NCI-H774 (cell line): Measurements from ENCODE around the gene FCRLB.
"Not testable (repeated sequence)": the region's sequence is repeated elsewhere in the genome, so short reads cannot be mapped to it uniquely, and the experiment has no call there.

Experiments
- DNase-seq: peaks from one replicate; lab custom pipeline; 2025; lab: John Stamatoyannopoulos, UW

The FCRLB gene

GRCh38 chr1:161719325-161719611 lies 2.1 kb upstream of the FCRLB start:
- DNase-seq: no peak

- DNase-seq: no peak
Measured at GRCh38 chr1:161720422-161720821, 922 bp upstream of the FCRLB start.

- no peak for DNase-seq
Measured at GRCh38 chr1:161721738-161722343, 497 bp downstream of the FCRLB start.

- DNase-seq: no peak
Measured at GRCh38 chr1:161722406-161722805, 1.1 kb downstream of the FCRLB start.

- DNase-seq: no peak
Measured at GRCh38 chr1:161723459-161724141, 2.3 kb downstream of the FCRLB start.

GRCh38 chr1:161725258-161725907 lies 4.0 kb downstream of the FCRLB start:
- not testable (repeated sequence) for DNase-seq

- no peak for DNase-seq
Measured at GRCh38 chr1:161725908-161726472, 4.6 kb downstream of the FCRLB start.

GRCh38 chr1:161726473-161727255 lies 5.3 kb downstream of the FCRLB start:
- peak; percentile 60 for DNase-seq

- no peak for DNase-seq
Measured at GRCh38 chr1:161727256-161727924, 6.0 kb downstream of the FCRLB start.

- DNase-seq: no peak
Measured at GRCh38 chr1:161728376-161729226, 7.3 kb downstream of the FCRLB start.

GRCh38 chr1:161730050-161730564 lies 8.8 kb downstream of the FCRLB start:
- DNase-seq: no peak

GRCh38 chr1:161731241-161731640 lies 9.9 kb downstream of the FCRLB start:
- no peak for DNase-seq

- DNase-seq: no peak
Measured at GRCh38 chr1:161731981-161732718, 10.8 kb downstream of the FCRLB start.

GRCh38 chr1:161733526-161733925 lies 12.2 kb downstream of the FCRLB start:
- DNase-seq: no peak

- DNase-seq: no peak
Measured at GRCh38 chr1:161735837-161736236, 14.5 kb downstream of the FCRLB start.

GRCh38 chr1:161736335-161736969 lies 15.1 kb downstream of the FCRLB start:
- DNase-seq: no peak

GRCh38 chr1:161737625-161738024 lies 16.3 kb downstream of the FCRLB start:
- DNase-seq: no peak

- DNase-seq: no peak
Measured at GRCh38 chr1:161738627-161739287, 17.4 kb downstream of the FCRLB start.
